Large intestine (tissue), 3 donors: ENCODE results near the gene SVIL. TPM values are rescaled to one million over a fixed set of nuclear protein-coding genes. Genes with fewer than 3 reads are reported as not detected.
"Not testable (repeated sequence)": the region's sequence is repeated elsewhere in the genome, so short reads cannot be mapped to it uniquely, and the experiment has no call there.

Experiments used
- DNase-seq, 2 donors: peaks; one replicate each; pipeline versions ENCODE4 v3.0.0 to v3.0.0-alpha.2; 2013
- H3K27ac ChIP-seq: one replicate; pipeline ENCODE4 v1.5.1; 2013; ENCODE audit warnings: low read length
- H3K27me3 ChIP-seq: 2 replicates; pipeline ENCODE4 v1.6.1; 2013; ENCODE audit warnings: low read length; ENCODE audit not compliant: control insufficient read depth, insufficient read depth
- H3K36me3 ChIP-seq: 2 replicates; pipeline ENCODE4 v1.6.1; 2013; ENCODE audit warnings: low read length; ENCODE audit not compliant: control insufficient read depth, insufficient read depth
- H3K4me1 ChIP-seq: one replicate; pipeline ENCODE4 v1.6.1; 2013; ENCODE audit warnings: low read length; ENCODE audit not compliant: control insufficient read depth, insufficient read depth
- H3K4me3 ChIP-seq: one replicate; pipeline ENCODE4 v1.5.1; 2013; ENCODE audit warnings: low read length
- H3K9me3 ChIP-seq: one replicate; pipeline ENCODE4 v1.6.1; 2013; ENCODE audit warnings: mild to moderate bottlenecking, low read depth, low read length, moderate library complexity; ENCODE audit not compliant: control insufficient read depth
- WGBS: methylation state at CpG from one replicate; pipeline ENCODE4 v1.1.5; 2013; ENCODE audit warnings: low lambda C conversion rate; ENCODE audit not compliant: insufficient coverage; 5-methylcytosine and 5-hydroxymethylcytosine counted together
- polyA plus RNA-seq: library from polyadenylated mRNA; unstranded; fragments of 120-200 nt; gene quantifications from one replicate; pipeline ENCODE4 v1.2.1, GENCODE V29; 2013

The SVIL gene
- polyA plus RNA-seq, 1 donor, result 42.2 TPM

GRCh38 chr10:29606693-29607092 lies 28.1 kb downstream of the SVIL start:
- 69% methylated on average over 4 of the region's 7 CpGs for WGBS
- H3K36me3 ChIP-seq, result peaks cover 11% of the 10 kb centered on the region
- H3K4me1 ChIP-seq, H3K27ac ChIP-seq, H3K9me3 ChIP-seq, H3K27me3 ChIP-seq, H3K4me3 ChIP-seq, DNase-seq: not testable (repeated sequence)

- H3K4me3 ChIP-seq, result no peak overlapping the region
- no CpG with 5 or more reads among the region's 9 CpGs for WGBS
These were observed 30.4 kb downstream of the SVIL start for GRCh38 chr10:29604291-29604825.

GRCh38 chr10:29603223-29603896 lies 31.4 kb downstream of the SVIL start:
- Histone ChIP-seq H3K4me3 (no peak overlapping the region), H3K4me1 (no peaks in the 10 kb centered on the region), H3K27me3 (no peaks in the 10 kb centered on the region), H3K27ac (no peak overlapping the region), H3K36me3 (peaks cover 3% of the 10 kb centered on the region), H3K9me3 (no peaks in the 10 kb centered on the region)
- no peak for DNase-seq
- WGBS, result 60% methylated on average over 1 of the region's 3 CpGs

More at GRCh38 chr10:29604291-29604825, 30.4 kb downstream of the SVIL start:
- Histone ChIP-seq H3K4me1 (no peaks in the 10 kb centered on the region), H3K27ac (no peak overlapping the region), H3K36me3 (peaks cover 11% of the 10 kb centered on the region), H3K27me3 (no peaks in the 10 kb centered on the region), H3K9me3 (peaks cover 6% of the 10 kb centered on the region)
- no peak for DNase-seq

- Histone ChIP-seq H3K27me3 (no peaks in the 10 kb centered on the region), H3K27ac (no peak overlapping the region), H3K36me3 (no peaks in the 10 kb centered on the region), H3K4me1 (no peaks in the 10 kb centered on the region), H3K9me3 (no peaks in the 10 kb centered on the region), H3K4me3 (no peak overlapping the region)
- WGBS, result 100% methylated on average over 1 of the region's 6 CpGs
- no peak for DNase-seq
These were observed 34.0 kb downstream of the SVIL start for GRCh38 chr10:29600821-29601220.

GRCh38 chr10:29600067-29600466 lies 34.7 kb downstream of the SVIL start:
- no CpG with 5 or more reads among the region's 2 CpGs for whole genome bisulfite sequencing
- Histone ChIP-seq H3K4me3 (no peak overlapping the region), H3K4me1 (no peaks in the 10 kb centered on the region), H3K9me3 (no peaks in the 10 kb centered on the region), H3K27me3 (no peaks in the 10 kb centered on the region), H3K36me3 (no peaks in the 10 kb centered on the region), H3K27ac (no peak overlapping the region)
- no peak for DNase-seq

GRCh38 chr10:29598851-29599311 lies 35.9 kb downstream of the SVIL start:
- no peak overlapping the region for H3K4me3 ChIP-seq
- H3K27ac ChIP-seq, result no peak overlapping the region
- H3K4me1 ChIP-seq, result no peaks in the 10 kb centered on the region
- H3K36me3 ChIP-seq, result no peaks in the 10 kb centered on the region
- no peaks in the 10 kb centered on the region for H3K27me3 ChIP-seq
- WGBS, result 86% methylated on average over 4 of the region's 6 CpGs
- DNase-seq, result no peak
- H3K9me3 ChIP-seq, result no peaks in the 10 kb centered on the region

- 100% methylated on average over 1 of the region's 11 CpGs for WGBS
- Histone ChIP-seq H3K4me3 (no peak overlapping the region), H3K9me3 (no peaks in the 10 kb centered on the region), H3K27me3 (no peaks in the 10 kb centered on the region), H3K4me1 (no peaks in the 10 kb centered on the region), H3K27ac (no peak overlapping the region), H3K36me3 (no peaks in the 10 kb centered on the region)
- DNase-seq, result no peak
These were observed 37.9 kb downstream of the SVIL start for GRCh38 chr10:29596826-29597225.

GRCh38 chr10:29596356-29596755 lies 38.4 kb downstream of the SVIL start:
- Histone ChIP-seq H3K9me3 (no peaks in the 10 kb centered on the region), H3K27me3 (no peaks in the 10 kb centered on the region), H3K4me1 (no peaks in the 10 kb centered on the region), H3K36me3 (no peaks in the 10 kb centered on the region), H3K4me3 (no peak overlapping the region), H3K27ac (no peak overlapping the region)
- WGBS, result no CpG with 5 or more reads among the region's 1 CpG
- no peak for DNase-seq

GRCh38 chr10:29595636-29596225 lies 39.0 kb downstream of the SVIL start:
- H3K27me3 ChIP-seq, result no peaks in the 10 kb centered on the region
- H3K4me3 ChIP-seq, result no peak overlapping the region
- no peak overlapping the region for H3K27ac ChIP-seq
- WGBS, result no CpG with 5 or more reads among the region's 10 CpGs
- H3K36me3 ChIP-seq, result no peaks in the 10 kb centered on the region
- H3K4me1 ChIP-seq, result no peaks in the 10 kb centered on the region
- DNase-seq, result no peak
- no peaks in the 10 kb centered on the region for H3K9me3 ChIP-seq

- no peaks in the 10 kb centered on the region for H3K9me3 ChIP-seq
- no peak overlapping the region for H3K27ac ChIP-seq
- WGBS, result 100% methylated on average over 1 of the region's 8 CpGs
- no peaks in the 10 kb centered on the region for H3K36me3 ChIP-seq
- DNase-seq, result no peak
- H3K4me3 ChIP-seq, result no peak overlapping the region
- H3K27me3 ChIP-seq, result no peaks in the 10 kb centered on the region
- peaks cover 4% of the 10 kb centered on the region for H3K4me1 ChIP-seq
These were observed 39.6 kb downstream of the SVIL start for GRCh38 chr10:29595146-29595545.

GRCh38 chr10:29591651-29591968 lies 43.2 kb downstream of the SVIL start:
- H3K27me3 ChIP-seq, result no peaks in the 10 kb centered on the region
- no CpG with 5 or more reads among the region's 4 CpGs for WGBS
- H3K4me3 ChIP-seq, result no peak overlapping the region
- H3K36me3 ChIP-seq, result no peaks in the 10 kb centered on the region
- H3K9me3 ChIP-seq, result no peaks in the 10 kb centered on the region
- no peak for DNase-seq
- H3K4me1 ChIP-seq, result peaks cover 5% of the 10 kb centered on the region
- H3K27ac ChIP-seq, result no peak overlapping the region
